Lower leg skin (tissue), 4 donors: ENCODE data around the gene SAMD8. TPM values are rescaled to one million over a fixed set of nuclear protein-coding genes. Genes with fewer than 3 reads are reported as not detected.

Source experiments
- DNase-seq, 2 donors: peaks; one replicate each; pipeline ENCODE4 v3.0.0-alpha.2; 2019; ENCODE audit warnings: low spot score in 2 of 2
- H3K4me3 ChIP-seq: fragments of 200-600 bp; sonication (generic); 2 replicates; pipeline ENCODE4 v1.5.1; 2017; ENCODE audit warnings: mild to moderate bottlenecking, low read depth; ENCODE audit not compliant: poor library complexity, severe bottlenecking
- POLR2A ChIP-seq, 2 donors: fragments of 450-650 bp; IDR thresholded peaks; one replicate each; pipeline ENCODE4 v1.6.1; 2016 to 2017; ENCODE audit warnings: antibody characterized with exemption in 2 of 2, mild to moderate bottlenecking in 1 of 2, moderate library complexity in 1 of 2
- WGBS, 2 donors: methylation state at CpG; one replicate each; pipeline ENCODE4 v1.1.5; 2018; 5-methylcytosine and 5-hydroxymethylcytosine counted together
- intact Hi-C: fragments of 100-400 bp; cut with DNase I; formaldehyde crosslinking; loops from one replicate; pipeline ENCODE4 v1.15.0; 2023; ENCODE audit warnings: low total_unique reads
- total RNA-seq, 4 donors: library from RNA; depleted of rRNA; stranded (reverse); fragments of >200 nt; gene quantifications; one replicate each; pipeline ENCODE4 v1.1.0, GENCODE V29; 2016
- TF ChIP-seq, protein P1 (sequence below), 3 donors: fragments of 450-650 bp; IDR thresholded peaks; one replicate each; pipeline ENCODE4 v1.5.1; 2016; ENCODE audit warnings: antibody characterized with exemption in 3 of 3, mild to moderate bottlenecking in 3 of 3, moderate library complexity in 2 of 3

Gene SAMD8
- 10 to 100 TPM; 17.4 to 26.4 (median 23.2) TPM for total RNA-seq

GRCh38 chr10:75111365-75111906 lies at the start of gene SAMD8:
TSS of gene SAMD8 (plus strand) at chr10:75111656. CDS start at chr10:75150529, 38,873 bp downstream.
- peak within 1 kb of the TSS; percentile 90 for H3K4me3 ChIP-seq
- intact Hi-C loops, result no loop called here
- peak; percentile 96 to 99 for DNase-seq
- WGBS, 2 donors, result 0% methylated on average over 19 to 48 of the region's 61 CpGs
- TF ChIP-seq, protein P1, sequence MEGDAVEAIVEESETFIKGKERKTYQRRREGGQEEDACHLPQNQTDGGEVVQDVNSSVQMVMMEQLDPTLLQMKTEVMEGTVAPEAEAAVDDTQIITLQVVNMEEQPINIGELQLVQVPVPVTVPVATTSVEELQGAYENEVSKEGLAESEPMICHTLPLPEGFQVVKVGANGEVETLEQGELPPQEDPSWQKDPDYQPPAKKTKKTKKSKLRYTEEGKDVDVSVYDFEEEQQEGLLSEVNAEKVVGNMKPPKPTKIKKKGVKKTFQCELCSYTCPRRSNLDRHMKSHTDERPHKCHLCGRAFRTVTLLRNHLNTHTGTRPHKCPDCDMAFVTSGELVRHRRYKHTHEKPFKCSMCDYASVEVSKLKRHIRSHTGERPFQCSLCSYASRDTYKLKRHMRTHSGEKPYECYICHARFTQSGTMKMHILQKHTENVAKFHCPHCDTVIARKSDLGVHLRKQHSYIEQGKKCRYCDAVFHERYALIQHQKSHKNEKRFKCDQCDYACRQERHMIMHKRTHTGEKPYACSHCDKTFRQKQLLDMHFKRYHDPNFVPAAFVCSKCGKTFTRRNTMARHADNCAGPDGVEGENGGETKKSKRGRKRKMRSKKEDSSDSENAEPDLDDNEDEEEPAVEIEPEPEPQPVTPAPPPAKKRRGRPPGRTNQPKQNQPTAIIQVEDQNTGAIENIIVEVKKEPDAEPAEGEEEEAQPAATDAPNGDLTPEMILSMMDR (IDR thresholded peaks at IDR 0.05), result no peak
- peak in 1 of 2 donors; percentile 88 for TF ChIP-seq POLR2A (IDR thresholded peaks at IDR 0.05)

DNA sequence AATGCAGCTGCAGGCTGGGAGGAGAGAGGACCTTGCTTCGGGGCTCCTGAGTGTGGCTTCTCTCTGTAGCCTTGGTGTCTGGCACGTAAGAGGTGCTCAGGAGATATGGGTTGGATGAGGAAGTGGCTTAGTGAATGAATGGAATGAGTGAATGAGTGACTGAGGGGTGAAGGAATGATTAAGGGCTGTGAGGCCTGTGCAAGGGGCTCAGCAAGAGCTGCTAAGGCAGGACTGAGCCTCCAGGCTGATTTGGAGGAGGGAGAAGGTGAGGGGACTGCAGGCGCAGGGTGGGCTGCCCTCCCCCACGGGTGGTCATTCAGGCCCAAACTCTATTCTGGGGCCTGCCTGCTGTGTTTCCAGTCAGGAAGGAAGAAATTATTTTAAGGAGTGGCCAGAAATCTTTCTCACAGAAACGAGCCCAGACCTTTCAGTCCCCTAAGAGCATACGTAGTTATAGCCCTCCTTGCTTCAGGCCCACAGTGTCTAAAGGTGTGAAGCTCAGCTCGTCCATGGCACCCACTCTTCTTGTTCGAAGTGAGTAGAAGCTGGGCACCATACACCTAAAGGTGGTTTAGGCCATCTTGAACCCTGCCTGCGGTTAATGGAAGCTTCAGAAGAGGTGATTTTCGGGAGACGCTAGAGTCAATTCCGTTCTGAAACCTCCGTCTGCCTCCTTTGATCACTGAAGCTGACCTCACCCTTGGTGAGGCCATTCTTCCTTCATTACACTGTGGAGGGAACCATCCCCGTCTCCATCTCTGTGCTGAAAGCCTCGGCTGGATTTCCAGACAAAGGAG lies 49.5 kb upstream of the SAMD8 start:
- H3K4me3 ChIP-seq, result no peak overlapping the region
- 73 to 75% methylated on average over 15 of the region's 15 CpGs for WGBS, 2 donors
- DNase-seq, result no peak
- TF ChIP-seq, protein P1 (IDR thresholded peaks at IDR 0.05), result no peak
- no peak for TF ChIP-seq POLR2A (IDR thresholded peaks at IDR 0.05)
- intact Hi-C loops, result no loop called here

DNA sequence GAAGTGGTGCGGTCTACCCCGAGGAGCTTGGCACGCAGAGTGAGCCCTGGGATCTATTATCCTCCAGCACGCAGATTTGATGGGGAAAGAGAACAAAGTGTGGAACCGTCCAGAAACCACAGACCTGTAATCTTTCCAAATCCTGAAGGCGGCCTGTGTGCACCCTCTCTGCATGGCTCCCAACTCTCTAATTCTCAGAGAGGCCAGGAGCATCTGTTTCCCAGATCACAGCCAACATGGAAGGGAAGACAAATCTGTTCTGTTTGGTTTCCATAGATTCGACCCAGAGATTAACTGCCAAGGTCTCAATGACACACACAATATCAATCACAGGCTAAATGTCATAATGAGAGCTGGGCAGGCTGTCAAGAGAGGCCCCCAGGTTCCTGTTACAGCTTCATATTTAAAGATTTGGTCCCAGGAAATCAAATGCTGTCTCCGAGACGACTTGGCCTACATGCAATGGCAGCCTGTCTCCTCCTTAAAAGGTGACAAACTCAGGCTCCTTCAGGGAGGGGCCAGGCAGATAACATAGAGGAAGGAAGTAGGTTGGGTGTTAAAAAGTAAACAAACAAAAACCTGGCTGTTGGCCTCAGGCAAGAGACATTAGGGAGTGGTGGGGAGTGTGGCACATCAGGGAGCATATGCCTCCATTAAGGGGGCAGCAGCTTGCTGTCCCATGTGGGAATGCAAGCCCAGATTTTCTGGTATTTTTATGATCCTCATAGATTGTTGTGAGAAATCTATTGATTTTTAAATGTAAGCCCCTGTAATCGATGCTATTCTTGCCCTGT lies 48.8 kb upstream of the SAMD8 start:
- no peak for TF ChIP-seq POLR2A (IDR thresholded peaks at IDR 0.05)
- TF ChIP-seq, protein P1 (IDR thresholded peaks at IDR 0.05), result no peak
- H3K4me3 ChIP-seq, result no peak overlapping the region
- WGBS, 2 donors, result 53 to 55% methylated on average over 10 of the region's 10 CpGs
- no peak for DNase-seq
- intact Hi-C loops, result no loop called here

DNA sequence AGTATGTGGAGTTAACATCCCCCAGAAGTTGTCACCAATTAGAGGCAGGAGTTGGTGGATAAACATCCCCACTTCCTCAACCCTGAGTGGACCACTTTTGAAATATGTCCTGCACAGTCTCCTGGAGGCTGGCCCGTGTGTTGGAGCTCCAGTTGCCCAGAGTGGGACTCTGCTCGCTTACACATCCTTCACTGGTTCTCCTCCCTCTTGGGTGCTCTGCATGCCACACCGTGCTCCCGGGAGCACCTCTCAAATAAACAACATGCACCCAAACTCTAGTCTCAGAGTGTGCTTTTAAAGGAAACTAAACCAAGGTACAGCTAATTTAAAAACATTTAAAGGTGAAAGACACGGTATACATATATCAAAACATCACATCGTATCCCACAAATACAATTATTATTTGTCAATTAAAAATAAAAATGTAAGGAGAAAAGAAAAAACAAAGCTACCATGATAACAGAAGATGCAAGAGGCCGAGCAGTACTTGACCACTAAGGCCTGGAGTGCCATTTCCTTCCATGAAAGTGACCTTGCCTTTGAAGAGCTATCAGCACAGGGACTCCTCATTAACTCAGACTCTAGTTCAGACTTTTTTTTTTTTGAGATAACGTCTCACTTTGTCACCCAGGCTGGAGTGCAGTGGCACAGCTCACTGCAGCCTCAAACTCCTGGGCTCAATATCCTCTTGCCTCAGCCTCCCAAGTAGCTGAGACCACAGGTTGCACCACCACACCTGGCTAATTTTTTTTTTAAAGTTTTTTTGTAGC lies 47.8 kb upstream of the SAMD8 start:
- no peak for DNase-seq
- 93 to 95% methylated on average over 8 of the region's 8 CpGs for WGBS, 2 donors
- no peak for TF ChIP-seq POLR2A (IDR thresholded peaks at IDR 0.05)
- TF ChIP-seq, protein P1 (IDR thresholded peaks at IDR 0.05), result no peak
- intact Hi-C loops, result no loop called here
- no peak overlapping the region for H3K4me3 ChIP-seq

DNA sequence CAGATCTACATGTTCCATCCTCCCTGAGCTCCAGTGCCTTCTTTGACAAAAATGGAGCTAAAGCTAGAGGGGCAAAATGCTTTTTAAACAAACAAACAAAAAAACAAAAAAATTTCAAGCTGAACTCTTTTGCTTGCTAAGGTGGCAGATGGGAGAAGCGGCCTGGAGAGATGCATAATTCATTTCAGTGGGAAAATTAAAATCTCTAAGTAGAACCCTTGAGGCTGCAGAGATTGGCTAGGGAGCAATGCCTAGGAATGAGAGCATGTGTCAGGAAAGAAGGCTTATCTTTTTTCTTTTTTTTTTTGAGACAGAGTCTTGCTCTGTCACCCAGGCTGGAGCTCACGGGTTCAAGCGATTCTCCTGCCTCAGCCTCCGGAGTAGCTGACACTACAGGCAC lies 46.4 kb upstream of the SAMD8 start:
- DNase-seq, result no peak
- intact Hi-C loops, result no loop called here
- TF ChIP-seq, protein P1 (IDR thresholded peaks at IDR 0.05), result no peak
- no peak for TF ChIP-seq POLR2A (IDR thresholded peaks at IDR 0.05)
- 73 to 80% methylated on average over 4 of the region's 4 CpGs for WGBS, 2 donors
- H3K4me3 ChIP-seq, result no peak overlapping the region
